ENCODE measurements around the gene PARD3.

Gene PARD3

GRCh38 chr10:34601691-34602090 lies 213.4 kb downstream of the PARD3 start:
- Histone ChIP-seq H3K27me3 (ENCODE audit: insufficient read depth, poor library complexity, severe bottlenecking) (no peaks in the 10 kb centered on the region), H3K4me3 (ENCODE audit: severe bottlenecking) (no peak overlapping the region), H3K9me3 (ENCODE audit: severe bottlenecking) (no peaks in the 10 kb centered on the region), H3K27ac (ENCODE audit: poor library complexity, severe bottlenecking) (no peak overlapping the region), H3K4me1 (ENCODE audit: insufficient read depth, poor library complexity, severe bottlenecking) (no peaks in the 10 kb centered on the region), H3K36me3 (ENCODE audit: low read depth) (no peaks in the 10 kb centered on the region)
- no peak for TF ChIP-seq CTCF (IDR thresholded peaks at IDR 0.05; ENCODE audit: poor library complexity, severe bottlenecking)
- ATAC-seq (ENCODE audit: low read depth) (no peak), DNase-seq (ENCODE audit: low spot score) (no peak)

DNA sequence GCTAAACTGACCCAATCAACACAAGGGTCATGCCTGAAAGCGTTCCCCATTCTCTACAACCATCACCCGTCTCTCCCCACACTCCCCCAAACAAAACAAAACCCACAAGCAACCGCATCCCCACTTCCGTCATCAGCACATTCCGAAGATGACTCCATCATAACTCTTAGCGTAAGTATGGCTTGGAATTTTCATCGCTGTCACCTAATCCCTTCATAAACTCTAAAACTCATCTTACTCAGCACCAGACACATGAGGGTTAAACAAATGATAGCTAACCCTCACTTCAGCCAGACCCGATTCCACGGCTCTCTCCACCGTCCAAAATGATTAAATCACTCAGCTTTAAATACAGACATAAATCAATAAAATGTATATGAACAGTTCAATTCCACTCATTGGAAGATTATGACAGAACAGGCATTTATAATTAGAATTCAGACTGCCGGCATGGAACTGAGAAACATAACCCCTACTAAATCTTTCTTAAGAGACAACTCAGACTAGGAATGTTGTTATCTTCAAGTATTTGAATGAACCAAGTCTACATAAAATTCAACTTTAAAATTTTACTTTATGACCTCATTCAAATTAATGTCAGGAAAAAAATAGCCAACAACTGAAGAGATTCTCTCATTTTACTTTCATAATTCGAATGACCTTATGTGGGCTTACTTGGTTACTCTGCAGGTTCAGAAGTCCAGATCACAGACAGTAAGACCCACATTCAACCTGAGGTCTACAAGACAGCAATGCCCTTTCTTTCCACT lies 215.9 kb downstream of the PARD3 start:
- DNase-seq (ENCODE audit: low spot score) (no peak), ATAC-seq (ENCODE audit: low read depth) (no peak)
- TF ChIP-seq CTCF (IDR thresholded peaks at IDR 0.05; ENCODE audit: poor library complexity, severe bottlenecking): no peak
- Histone ChIP-seq H3K4me3 (ENCODE audit: severe bottlenecking) (no peak overlapping the region), H3K27me3 (ENCODE audit: insufficient read depth, poor library complexity, severe bottlenecking) (no peaks in the 10 kb centered on the region), H3K9me3 (ENCODE audit: severe bottlenecking) (no peaks in the 10 kb centered on the region), H3K36me3 (ENCODE audit: low read depth) (no peaks in the 10 kb centered on the region), H3K27ac (ENCODE audit: poor library complexity, severe bottlenecking) (no peak overlapping the region), H3K4me1 (ENCODE audit: insufficient read depth, poor library complexity, severe bottlenecking) (no peaks in the 10 kb centered on the region)

DNA sequence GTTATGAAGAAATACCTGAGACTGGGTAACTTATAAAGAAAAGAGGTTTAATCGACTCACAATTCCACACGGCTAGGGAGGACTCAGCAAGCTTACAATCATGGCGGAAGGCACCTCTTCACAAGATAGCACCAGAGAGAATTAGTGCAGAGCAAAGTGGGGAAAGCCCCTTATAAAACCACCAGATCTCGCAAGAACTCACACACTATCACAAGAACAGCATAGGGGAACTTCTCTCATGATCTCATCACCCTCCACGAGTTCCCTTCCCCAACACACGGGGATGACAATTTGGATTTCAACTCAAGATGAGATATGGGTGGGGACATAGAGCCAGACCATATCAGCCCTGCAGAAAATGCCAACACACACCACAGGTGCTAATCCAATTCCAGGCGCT lies 218.7 kb downstream of the PARD3 start:
- DNase-seq (ENCODE audit: low spot score) (no peak), ATAC-seq (ENCODE audit: low read depth) (no peak)
- Histone ChIP-seq H3K27me3 (ENCODE audit: insufficient read depth, poor library complexity, severe bottlenecking) (no peaks in the 10 kb centered on the region), H3K4me3 (ENCODE audit: severe bottlenecking) (no peak overlapping the region), H3K27ac (ENCODE audit: poor library complexity, severe bottlenecking) (no peak overlapping the region), H3K4me1 (ENCODE audit: insufficient read depth, poor library complexity, severe bottlenecking) (no peaks in the 10 kb centered on the region), H3K9me3 (ENCODE audit: severe bottlenecking) (no peaks in the 10 kb centered on the region), H3K36me3 (ENCODE audit: low read depth) (no peaks in the 10 kb centered on the region)
- no peak for TF ChIP-seq CTCF (IDR thresholded peaks at IDR 0.05; ENCODE audit: poor library complexity, severe bottlenecking)

- Histone ChIP-seq H3K9me3 (ENCODE audit: severe bottlenecking) (no peaks in the 10 kb centered on the region), H3K4me1 (ENCODE audit: insufficient read depth, poor library complexity, severe bottlenecking) (no peaks in the 10 kb centered on the region), H3K27me3 (ENCODE audit: insufficient read depth, poor library complexity, severe bottlenecking) (no peaks in the 10 kb centered on the region), H3K36me3 (ENCODE audit: low read depth) (no peaks in the 10 kb centered on the region), H3K27ac (ENCODE audit: poor library complexity, severe bottlenecking) (no peak overlapping the region), H3K4me3 (ENCODE audit: severe bottlenecking) (no peak overlapping the region)
- TF ChIP-seq CTCF (IDR thresholded peaks at IDR 0.05; ENCODE audit: poor library complexity, severe bottlenecking): no peak
- ATAC-seq (ENCODE audit: low read depth) (no peak), DNase-seq (ENCODE audit: low spot score) (no peak)
Measured at GRCh38 chr10:34593930-34594329, 221.2 kb downstream of the PARD3 start.

GRCh38 chr10:34593374-34593890 lies 221.7 kb downstream of the PARD3 start:
- no peak overlapping the region for H3K4me3 ChIP-seq (ENCODE audit: severe bottlenecking)
- no peaks in the 10 kb centered on the region for H3K4me1 ChIP-seq (ENCODE audit: insufficient read depth, poor library complexity, severe bottlenecking)
- DNase-seq (ENCODE audit: low spot score) (no peak), ATAC-seq (ENCODE audit: low read depth) (no peak)
- no peak overlapping the region for H3K27ac ChIP-seq (ENCODE audit: poor library complexity, severe bottlenecking)
- no peaks in the 10 kb centered on the region for H3K36me3 ChIP-seq (ENCODE audit: low read depth)
- H3K27me3 ChIP-seq (ENCODE audit: insufficient read depth, poor library complexity, severe bottlenecking): no peaks in the 10 kb centered on the region
- H3K9me3 ChIP-seq (ENCODE audit: severe bottlenecking): no peaks in the 10 kb centered on the region
- TF ChIP-seq CTCF (IDR thresholded peaks at IDR 0.05; ENCODE audit: poor library complexity, severe bottlenecking): no peak
